Esophagus squamous epithelium (tissue), 5 donors: ENCODE data around the gene KANK4. TPM values are rescaled to one million over a fixed set of nuclear protein-coding genes. Genes with fewer than 3 reads are reported as not detected.

ENCODE experiments used
- DNase-seq: peaks from one replicate; lab custom pipeline; 2025; lab: John Stamatoyannopoulos, UW
- H3K27ac ChIP-seq, 4 donors: fragments of 200-600 bp; sonication (generic); one replicate each; pipeline ENCODE4 v1.5.1; 2016 to 2019; ENCODE audit warnings: mild to moderate bottlenecking in 1 of 4
- H3K27me3 ChIP-seq, 4 donors: fragments of 200-600 bp; sonication (generic); 1 replicate in 3 of 4; 2 replicates in 1 of 4; pipeline versions ENCODE4 v1.5.1 to v1.6.0; 2017 to 2021; ENCODE audit warnings: antibody characterized with exemption in 1 of 4
- H3K36me3 ChIP-seq, 3 donors: fragments of 200-600 bp; sonication (generic); one replicate each; pipeline ENCODE4 v1.5.1; 2016 to 2019
- H3K4me1 ChIP-seq, 3 donors: fragments of 200-600 bp; sonication (generic); one replicate each; pipeline ENCODE4 v1.5.1; 2017 to 2019
- H3K4me3 ChIP-seq, 4 donors: fragments of 200-600 bp; sonication (generic); 1 replicate in 3 of 4; 2 replicates in 1 of 4; pipeline ENCODE4 v1.5.1; 2016 to 2019; ENCODE audit warnings: mild to moderate bottlenecking in 2 of 4, moderate library complexity in 1 of 4
- H3K9me3 ChIP-seq, 3 donors: fragments of 200-600 bp; sonication (generic); one replicate each; pipeline ENCODE4 v1.5.1; 2016 to 2019
- CTCF ChIP-seq, 6 experiments: fragments of 450-650 bp in 4 of 6; fragments of 200-600 bp in 2 of 6; sonication (generic) in 2 of 6; IDR thresholded peaks; one replicate each; pipeline ENCODE4 v1.5.1; 2016 to 2019; ENCODE audit warnings: antibody characterized with exemption in 6 of 6, mild to moderate bottlenecking in 4 of 6, moderate library complexity in 4 of 6
- POLR2A ChIP-seq, 4 donors: fragments of 450-650 bp; IDR thresholded peaks; one replicate each; pipeline ENCODE4 v1.6.1; 2017; ENCODE audit warnings: antibody characterized with exemption in 4 of 4, mild to moderate bottlenecking in 4 of 4, moderate library complexity in 3 of 4
- WGBS, 2 donors: methylation state at CpG; one replicate each; pipeline ENCODE4 v1.1.5; 2018; 5-methylcytosine and 5-hydroxymethylcytosine counted together
- intact Hi-C: fragments of 100-400 bp; cut with DNase I; formaldehyde crosslinking; loops from one replicate; pipeline ENCODE4 v1.15.0; 2022
- total RNA-seq, 4 donors: library from RNA; depleted of rRNA; stranded (reverse); fragments of >200 nt; gene quantifications; one replicate each; pipeline ENCODE4 v1.1.0, GENCODE V29; 2016
- donor health status: DM: yes; HTN: yes; CAD: no.

Gene KANK4
- total RNA-seq, 4 donors from 2014 or later: 0.19 TPM; not detected in 3

- no peak overlapping the region for H3K27ac ChIP-seq
These were observed 44.4 kb downstream of the KANK4 start for GRCh38 chr1:62274496-62275485.

GRCh38 chr1:62273953-62274352 is 45.3 kb downstream of the KANK4 start:
- 86 to 97% methylated on average over 3 to 4 of the region's 7 CpGs for WGBS, 2 donors
- intact Hi-C loops: no loop called here
- no peaks in the 10 kb centered on the region for H3K4me1 ChIP-seq

More at GRCh38 chr1:62274496-62275485, 44.4 kb downstream of the KANK4 start:
- intact Hi-C loops: no loop called here
- Histone ChIP-seq H3K9me3 (no peaks in the 10 kb centered on the region), H3K4me1 (no peaks in the 10 kb centered on the region), H3K4me3 (no peak overlapping the region), H3K36me3 (no peaks in the 10 kb centered on the region), H3K27me3 (peaks cover 0 to 3% (median 0%) of the 10 kb centered on the region in 4 donors)
- no peak for TF ChIP-seq CTCF (IDR thresholded peaks at IDR 0.05)
- WGBS, 2 donors: 74 to 88% methylated on average over 6 to 7 of the region's 14 CpGs
- no peak for DNase-seq

GRCh38 chr1:62271948-62272728 is 47.1 kb downstream of the KANK4 start:
- Histone ChIP-seq H3K4me1 (no peaks in the 10 kb centered on the region), H3K36me3 (no peaks in the 10 kb centered on the region), H3K27ac (no peak overlapping the region), H3K4me3 (no peak overlapping the region), H3K27me3 (no peaks in the 10 kb centered on the region), H3K9me3 (no peaks in the 10 kb centered on the region)
- no peak for DNase-seq
- WGBS, 2 donors: 69 to 73% methylated on average over 8 to 10 of the region's 13 CpGs
- intact Hi-C loops: no loop called here
- TF ChIP-seq CTCF (IDR thresholded peaks at IDR 0.05) (no peak), POLR2A (IDR thresholded peaks at IDR 0.05) (no peak)

More at GRCh38 chr1:62273953-62274352, 45.3 kb downstream of the KANK4 start:
- no peaks in the 10 kb centered on the region for H3K27me3 ChIP-seq
- H3K36me3 ChIP-seq: no peaks in the 10 kb centered on the region
- no peaks in the 10 kb centered on the region for H3K9me3 ChIP-seq
- no peak for TF ChIP-seq CTCF (IDR thresholded peaks at IDR 0.05)
- TF ChIP-seq POLR2A (IDR thresholded peaks at IDR 0.05): no peak
- no peak for DNase-seq
- H3K4me3 ChIP-seq: no peak overlapping the region
- no peak overlapping the region for H3K27ac ChIP-seq

GRCh38 chr1:62271134-62271533 is 48.1 kb downstream of the KANK4 start:
- no peak for DNase-seq
- H3K36me3 ChIP-seq: no peaks in the 10 kb centered on the region
- TF ChIP-seq CTCF (IDR thresholded peaks at IDR 0.05) (no peak), POLR2A (IDR thresholded peaks at IDR 0.05) (no peak)
- no peak overlapping the region for H3K27ac ChIP-seq
- no peaks in the 10 kb centered on the region for H3K27me3 ChIP-seq
- intact Hi-C loops: no loop called here
- WGBS, 2 donors: 62 to 65% methylated on average over 7 of the region's 7 CpGs
- no peaks in the 10 kb centered on the region for H3K9me3 ChIP-seq
- H3K4me3 ChIP-seq: no peak overlapping the region
- no peaks in the 10 kb centered on the region for H3K4me1 ChIP-seq
